Omental fat pad (tissue), 4 donors: ENCODE data around the gene MFN1. TPM values are rescaled to one million over a fixed set of nuclear protein-coding genes. Genes with fewer than 3 reads are reported as not detected.
"Not testable (repeated sequence)": the region's sequence is repeated elsewhere in the genome, so short reads cannot be mapped to it uniquely, and the experiment has no call there.

ENCODE experiments used
- ATAC-seq: fragments of 150-250 bp; one replicate; pipeline ENCODE4 v1.9.1; 2016; ENCODE audit warnings: mild to moderate bottlenecking, moderate library complexity; ENCODE audit not compliant: low FRiP score
- DNase-seq: peaks from one replicate; pipeline ENCODE4 v3.0.0-alpha.2; 2019; ENCODE audit warnings: low spot score
- total RNA-seq, 4 donors: library from RNA; depleted of rRNA; stranded (reverse); fragments of >200 nt; gene quantifications; one replicate each; pipeline ENCODE4 v1.1.0, GENCODE V29; 2016
- TF ChIP-seq, protein P1 (sequence below), 3 donors: fragments of 450-650 bp; IDR thresholded peaks; one replicate each; pipeline ENCODE4 v1.5.1; 2016 to 2017; ENCODE audit warnings: antibody characterized with exemption in 3 of 3, mild to moderate bottlenecking in 3 of 3, moderate library complexity in 2 of 3

MFN1 gene
- total RNA-seq, 4 donors from 2014 or later: 27.3 to 39.6 (median 39.0) TPM

DNA sequence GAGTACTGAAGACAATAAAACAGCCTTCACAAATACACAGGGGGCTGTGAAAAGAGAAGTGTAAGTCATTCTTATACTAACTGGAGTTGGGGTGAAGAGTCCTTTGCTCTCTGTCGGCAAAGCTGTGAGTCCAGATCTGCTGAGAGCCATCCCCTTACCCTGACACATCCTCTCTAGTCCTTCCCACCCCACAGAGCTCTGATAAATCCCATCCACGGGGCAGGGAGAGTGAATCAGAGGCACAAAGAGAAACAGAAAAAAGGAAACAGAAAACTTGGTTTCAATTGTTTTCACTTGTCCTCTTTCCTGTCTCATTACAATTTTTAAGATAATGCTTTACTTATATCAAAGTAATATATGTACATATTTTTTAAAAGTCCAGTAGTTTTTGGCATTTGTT, 42.9 kb upstream of the MFN1 start:
- TF ChIP-seq, protein P1, sequence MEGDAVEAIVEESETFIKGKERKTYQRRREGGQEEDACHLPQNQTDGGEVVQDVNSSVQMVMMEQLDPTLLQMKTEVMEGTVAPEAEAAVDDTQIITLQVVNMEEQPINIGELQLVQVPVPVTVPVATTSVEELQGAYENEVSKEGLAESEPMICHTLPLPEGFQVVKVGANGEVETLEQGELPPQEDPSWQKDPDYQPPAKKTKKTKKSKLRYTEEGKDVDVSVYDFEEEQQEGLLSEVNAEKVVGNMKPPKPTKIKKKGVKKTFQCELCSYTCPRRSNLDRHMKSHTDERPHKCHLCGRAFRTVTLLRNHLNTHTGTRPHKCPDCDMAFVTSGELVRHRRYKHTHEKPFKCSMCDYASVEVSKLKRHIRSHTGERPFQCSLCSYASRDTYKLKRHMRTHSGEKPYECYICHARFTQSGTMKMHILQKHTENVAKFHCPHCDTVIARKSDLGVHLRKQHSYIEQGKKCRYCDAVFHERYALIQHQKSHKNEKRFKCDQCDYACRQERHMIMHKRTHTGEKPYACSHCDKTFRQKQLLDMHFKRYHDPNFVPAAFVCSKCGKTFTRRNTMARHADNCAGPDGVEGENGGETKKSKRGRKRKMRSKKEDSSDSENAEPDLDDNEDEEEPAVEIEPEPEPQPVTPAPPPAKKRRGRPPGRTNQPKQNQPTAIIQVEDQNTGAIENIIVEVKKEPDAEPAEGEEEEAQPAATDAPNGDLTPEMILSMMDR (IDR thresholded peaks at IDR 0.05): no peak
- DNase-seq (no peak), ATAC-seq (no peak)

DNA sequence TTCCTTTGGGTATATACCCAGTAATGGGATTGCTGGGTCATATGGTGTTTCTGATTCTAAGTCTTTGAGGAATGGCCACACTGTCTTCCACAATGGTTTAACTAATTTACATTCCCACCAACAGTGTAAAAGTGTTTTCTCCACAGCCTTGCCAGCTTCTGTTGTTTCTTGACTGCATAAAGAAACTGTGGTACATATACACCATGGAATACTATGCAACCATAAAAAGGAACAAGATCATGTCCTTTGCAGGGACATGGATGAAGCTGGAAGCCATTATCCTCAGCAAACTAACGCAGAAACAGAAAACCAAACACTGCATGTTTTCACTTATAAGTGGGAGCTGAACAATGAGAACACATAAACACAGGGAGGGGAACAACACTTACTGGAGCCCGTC, 40.1 kb upstream of the MFN1 start:
- not testable (repeated sequence) for DNase-seq, ATAC-seq

DNA sequence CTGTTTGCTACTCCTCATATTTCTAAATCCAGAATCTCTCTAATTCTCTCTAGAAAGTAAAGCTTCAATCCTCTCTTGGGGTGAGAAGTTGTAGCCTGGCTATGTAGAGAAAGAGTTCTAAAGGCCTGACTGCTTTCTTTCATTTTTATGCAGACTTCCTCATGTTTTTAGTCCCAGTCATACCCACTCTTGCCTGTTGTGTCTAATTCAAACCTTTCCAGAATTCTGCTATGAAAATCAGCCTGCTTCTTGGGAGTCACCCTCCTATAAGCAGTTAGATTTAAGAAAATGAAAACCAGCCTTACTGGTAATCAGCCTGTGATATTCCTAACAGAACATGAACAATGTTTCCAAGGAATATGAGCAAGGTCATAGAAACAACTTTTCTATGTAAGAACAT, 39.5 kb upstream of the MFN1 start:
- DNase-seq (no peak), ATAC-seq (no peak)
- TF ChIP-seq, protein P1 (IDR thresholded peaks at IDR 0.05): no peak

DNA sequence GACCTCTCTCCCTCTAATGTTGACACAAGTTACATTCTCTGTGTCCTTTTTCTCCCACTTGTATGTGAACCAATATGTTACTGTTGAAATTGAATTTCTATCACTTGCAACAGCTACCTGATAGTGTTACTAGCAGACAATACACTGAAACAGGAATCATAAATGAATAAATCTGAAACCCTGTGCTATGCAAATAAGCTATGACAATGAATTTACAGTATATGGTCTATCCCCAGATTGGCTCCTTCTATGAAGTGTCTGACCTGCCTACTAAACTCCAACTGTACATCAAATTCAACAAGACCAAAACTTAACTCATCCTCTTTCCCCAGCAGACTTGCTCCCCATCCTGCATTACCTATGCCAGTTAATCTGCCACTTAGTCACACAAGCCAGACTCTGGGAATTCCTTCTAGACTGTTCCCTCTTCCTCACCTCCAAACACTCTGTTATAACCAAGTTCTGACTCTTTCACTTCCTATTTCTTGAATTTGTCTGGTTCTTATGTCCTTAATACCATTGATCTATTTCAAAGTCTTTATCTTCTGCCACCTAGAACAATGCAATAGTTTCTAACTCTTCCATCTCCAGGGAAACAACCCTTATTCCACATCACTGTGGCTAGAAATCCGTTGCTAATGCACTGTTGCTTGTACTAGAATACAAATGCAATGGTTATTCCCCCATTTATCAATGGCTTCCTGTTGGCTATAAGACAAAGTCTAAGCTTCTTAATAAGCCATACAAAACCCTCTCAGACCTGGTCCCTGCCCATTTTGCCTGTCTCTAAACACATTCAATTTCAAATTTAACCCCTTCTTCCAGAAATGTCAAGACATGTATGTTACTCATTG, 38.1 kb upstream of the MFN1 start:
- DNase-seq (no peak), ATAC-seq (no peak)
- TF ChIP-seq, protein P1 (IDR thresholded peaks at IDR 0.05): no peak

DNA sequence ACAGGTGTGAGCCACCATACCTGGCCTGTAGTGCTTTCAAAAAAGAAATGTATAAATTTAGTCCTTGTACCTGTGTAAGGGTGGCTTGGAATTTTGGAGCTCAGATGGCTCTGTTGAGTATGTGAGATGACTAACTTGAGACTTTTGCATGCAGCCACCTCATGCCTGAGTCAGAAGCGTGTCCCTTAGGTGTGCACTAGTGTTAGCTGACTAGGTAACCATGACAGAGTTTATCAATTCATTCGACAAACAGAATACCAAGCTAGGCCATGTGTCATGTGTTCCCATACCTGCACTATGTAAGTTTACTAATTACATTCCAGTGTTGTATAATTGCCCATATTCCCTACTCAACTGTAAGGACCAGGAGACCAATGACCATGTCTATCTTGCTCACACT, 28.6 kb upstream of the MFN1 start:
- DNase-seq (no peak), ATAC-seq (no peak)
- TF ChIP-seq, protein P1 (IDR thresholded peaks at IDR 0.05): no peak

DNA sequence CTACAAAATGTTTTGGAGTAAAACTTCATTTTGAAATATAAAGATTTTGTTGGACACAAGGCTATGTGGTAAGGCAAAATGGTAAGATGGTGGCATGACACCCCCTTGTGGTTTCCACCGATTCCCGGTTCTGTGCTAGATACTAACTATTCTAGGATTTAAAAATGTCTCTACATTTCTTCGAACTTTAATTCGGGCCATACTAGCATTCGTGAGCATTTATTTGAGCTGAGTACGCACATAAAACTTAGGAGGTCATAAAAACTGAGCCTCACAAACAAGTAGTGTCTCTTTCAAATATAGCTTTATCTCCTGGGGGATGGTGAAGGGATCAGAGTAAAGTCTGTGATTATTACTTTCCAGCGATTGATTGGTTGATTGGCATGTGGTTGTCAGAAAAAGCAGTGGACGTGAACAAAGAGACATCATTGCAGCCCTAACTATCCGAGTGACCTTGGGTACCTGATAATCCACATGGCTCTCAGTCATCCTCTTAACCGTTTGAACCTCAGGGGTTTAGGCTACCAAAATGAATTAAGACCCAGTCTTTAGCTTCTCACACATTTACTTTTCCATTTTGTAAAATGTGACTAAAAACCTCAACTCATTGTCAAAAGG, 25.7 kb upstream of the MFN1 start:
- TF ChIP-seq, protein P1 (IDR thresholded peaks at IDR 0.05): no peak
- no peak for DNase-seq
- ATAC-seq: no peak

DNA sequence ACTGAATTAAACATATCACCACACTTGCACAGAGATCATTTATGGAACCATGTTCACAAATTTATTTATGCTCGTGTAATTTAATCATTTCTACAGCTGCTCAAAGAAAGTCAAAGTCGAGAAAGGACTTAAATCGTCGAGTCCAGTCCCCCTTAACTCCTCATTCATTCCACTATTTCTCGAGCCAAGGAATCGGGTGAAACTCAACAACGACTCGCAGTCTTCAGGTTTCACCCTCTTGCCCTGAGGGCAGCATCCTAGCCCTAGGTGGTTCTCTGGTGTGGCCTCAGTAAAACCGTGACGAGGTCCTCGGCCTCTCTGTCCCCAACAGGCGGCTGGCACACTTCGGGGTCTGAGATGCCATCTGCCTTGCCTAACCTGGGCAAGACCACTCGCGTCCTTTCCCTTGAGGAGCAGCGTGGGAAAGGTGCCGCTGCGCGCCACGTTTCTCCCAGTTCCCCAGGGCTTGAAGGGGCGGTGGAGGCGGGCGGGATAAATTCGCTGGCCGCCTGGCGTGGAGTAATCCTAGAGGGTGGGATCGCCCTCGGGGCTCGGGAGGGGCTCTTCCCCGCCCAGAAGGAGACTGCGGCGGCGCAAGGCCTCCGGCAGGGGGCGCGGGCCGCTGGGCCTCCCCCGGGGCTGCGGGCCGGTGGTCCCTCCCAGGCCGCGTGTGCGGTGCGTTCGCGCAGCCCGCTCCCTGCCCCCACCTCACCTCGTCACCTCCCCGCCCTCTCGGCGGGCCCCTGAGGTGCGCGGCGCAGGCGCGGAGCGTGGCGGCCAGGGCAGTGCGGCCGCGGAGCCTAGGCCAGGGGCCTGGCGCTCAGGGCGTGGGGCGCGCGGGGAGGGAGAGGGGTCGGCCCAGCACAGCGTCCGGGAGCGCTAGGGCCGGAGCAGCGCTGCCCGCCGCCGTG, 25.0 kb upstream of the MFN1 start, which contains the start of gene ZNF639:
Gene ZNF639, plus strand, starts transcription at position 746 of the 911 bp plus-strand sequence. CDS start 5,263 bp downstream, outside the sequence.
- peak; percentile 36 for DNase-seq
- ATAC-seq: peak; percentile 97
- TF ChIP-seq, protein P1 (IDR thresholded peaks at IDR 0.05): peak in 2 of 3 donors; percentile 57 to 66
